ENCODE results near the gene FSD2. TPM values are rescaled to one million over a fixed set of nuclear protein-coding genes. Genes with fewer than 3 reads are reported as not detected.

FSD2 gene
- total and polyA plus RNA-seq, 2 experiments from 2014 or later = 0.18 TPM; not detected in 1

DNA sequence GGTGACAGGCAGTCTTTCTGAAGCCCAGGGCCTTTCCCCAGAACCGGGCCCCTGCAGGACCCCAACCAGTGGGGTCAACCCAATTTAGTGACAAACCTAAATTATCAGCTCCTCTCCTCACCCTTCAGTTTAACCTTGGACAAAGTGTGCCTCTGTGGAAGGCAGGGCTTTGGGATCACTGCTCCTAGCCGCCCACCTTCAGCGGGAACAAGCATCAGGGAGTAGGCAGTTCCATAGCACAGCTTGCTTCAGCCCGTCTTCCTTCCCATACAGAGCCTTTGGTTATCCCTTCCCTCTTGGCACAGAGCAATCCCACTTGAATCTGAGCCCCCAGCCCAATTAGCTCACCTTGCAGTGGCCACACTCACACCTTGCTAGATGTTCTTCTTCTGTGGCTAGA, 90.9 kb downstream of the FSD2 start:
- H3K27ac Mint-ChIP-seq = no peak overlapping the region

More for the DNA sequence above, 90.9 kb downstream of the FSD2 start:
- no peak for TF ChIP-seq CREB1 (CRISPR knock-in tag; IDR thresholded peaks at IDR 0.05; ENCODE audit: low read depth)
- no peak for TF ChIP-seq NANOG (IDR thresholded peaks at IDR 0.05; ENCODE audit: borderline replicate concordance)
- TF ChIP-seq, protein P1, sequence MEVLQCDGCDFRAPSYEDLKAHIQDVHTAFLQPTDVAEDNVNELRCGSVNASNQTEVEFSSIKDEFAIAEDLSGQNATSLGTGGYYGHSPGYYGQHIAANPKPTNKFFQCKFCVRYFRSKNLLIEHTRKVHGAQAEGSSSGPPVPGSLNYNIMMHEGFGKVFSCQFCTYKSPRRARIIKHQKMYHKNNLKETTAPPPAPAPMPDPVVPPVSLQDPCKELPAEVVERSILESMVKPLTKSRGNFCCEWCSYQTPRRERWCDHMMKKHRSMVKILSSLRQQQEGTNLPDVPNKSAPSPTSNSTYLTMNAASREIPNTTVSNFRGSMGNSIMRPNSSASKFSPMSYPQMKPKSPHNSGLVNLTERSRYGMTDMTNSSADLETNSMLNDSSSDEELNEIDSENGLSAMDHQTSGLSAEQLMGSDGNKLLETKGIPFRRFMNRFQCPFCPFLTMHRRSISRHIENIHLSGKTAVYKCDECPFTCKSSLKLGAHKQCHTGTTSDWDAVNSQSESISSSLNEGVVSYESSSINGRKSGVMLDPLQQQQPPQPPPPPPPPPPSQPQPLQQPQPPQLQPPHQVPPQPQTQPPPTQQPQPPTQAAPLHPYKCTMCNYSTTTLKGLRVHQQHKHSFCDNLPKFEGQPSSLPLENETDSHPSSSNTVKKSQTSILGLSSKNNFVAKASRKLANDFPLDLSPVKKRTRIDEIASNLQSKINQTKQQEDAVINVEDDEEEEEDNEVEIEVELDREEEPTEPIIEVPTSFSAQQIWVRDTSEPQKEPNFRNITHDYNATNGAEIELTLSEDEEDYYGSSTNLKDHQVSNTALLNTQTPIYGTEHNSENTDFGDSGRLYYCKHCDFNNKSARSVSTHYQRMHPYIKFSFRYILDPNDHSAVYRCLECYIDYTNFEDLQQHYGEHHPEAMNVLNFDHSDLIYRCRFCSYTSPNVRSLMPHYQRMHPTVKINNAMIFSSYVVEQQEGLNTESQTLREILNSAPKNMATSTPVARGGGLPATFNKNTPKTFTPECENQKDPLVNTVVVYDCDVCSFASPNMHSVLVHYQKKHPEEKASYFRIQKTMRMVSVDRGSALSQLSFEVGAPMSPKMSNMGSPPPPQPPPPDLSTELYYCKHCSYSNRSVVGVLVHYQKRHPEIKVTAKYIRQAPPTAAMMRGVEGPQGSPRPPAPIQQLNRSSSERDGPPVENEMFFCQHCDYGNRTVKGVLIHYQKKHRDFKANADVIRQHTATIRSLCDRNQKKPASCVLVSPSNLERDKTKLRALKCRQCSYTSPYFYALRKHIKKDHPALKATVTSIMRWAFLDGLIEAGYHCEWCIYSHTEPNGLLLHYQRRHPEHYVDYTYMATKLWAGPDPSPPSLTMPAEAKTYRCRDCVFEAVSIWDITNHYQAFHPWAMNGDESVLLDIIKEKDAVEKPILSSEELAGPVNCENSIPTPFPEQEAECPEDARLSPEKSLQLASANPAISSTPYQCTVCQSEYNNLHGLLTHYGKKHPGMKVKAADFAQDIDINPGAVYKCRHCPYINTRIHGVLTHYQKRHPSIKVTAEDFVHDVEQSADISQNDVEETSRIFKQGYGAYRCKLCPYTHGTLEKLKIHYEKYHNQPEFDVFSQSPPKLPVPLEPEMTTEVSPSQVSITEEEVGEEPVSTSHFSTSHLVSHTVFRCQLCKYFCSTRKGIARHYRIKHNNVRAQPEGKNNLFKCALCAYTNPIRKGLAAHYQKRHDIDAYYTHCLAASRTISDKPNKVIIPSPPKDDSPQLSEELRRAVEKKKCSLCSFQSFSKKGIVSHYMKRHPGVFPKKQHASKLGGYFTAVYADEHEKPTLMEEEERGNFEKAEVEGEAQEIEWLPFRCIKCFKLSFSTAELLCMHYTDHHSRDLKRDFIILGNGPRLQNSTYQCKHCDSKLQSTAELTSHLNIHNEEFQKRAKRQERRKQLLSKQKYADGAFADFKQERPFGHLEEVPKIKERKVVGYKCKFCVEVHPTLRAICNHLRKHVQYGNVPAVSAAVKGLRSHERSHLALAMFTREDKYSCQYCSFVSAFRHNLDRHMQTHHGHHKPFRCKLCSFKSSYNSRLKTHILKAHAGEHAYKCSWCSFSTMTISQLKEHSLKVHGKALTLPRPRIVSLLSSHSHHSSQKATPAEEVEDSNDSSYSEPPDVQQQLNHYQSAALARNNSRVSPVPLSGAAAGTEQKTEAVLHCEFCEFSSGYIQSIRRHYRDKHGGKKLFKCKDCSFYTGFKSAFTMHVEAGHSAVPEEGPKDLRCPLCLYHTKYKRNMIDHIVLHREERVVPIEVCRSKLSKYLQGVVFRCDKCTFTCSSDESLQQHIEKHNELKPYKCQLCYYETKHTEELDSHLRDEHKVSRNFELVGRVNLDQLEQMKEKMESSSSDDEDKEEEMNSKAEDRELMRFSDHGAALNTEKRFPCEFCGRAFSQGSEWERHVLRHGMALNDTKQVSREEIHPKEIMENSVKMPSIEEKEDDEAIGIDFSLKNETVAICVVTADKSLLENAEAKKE (CRISPR knock-in tag; IDR thresholded peaks at IDR 0.05) = no peak
- TF ChIP-seq JUNB (IDR thresholded peaks at IDR 0.05; ENCODE audit: unreplicated experiment) = no peak
- TF ChIP-seq EZH2 (IDR thresholded peaks at IDR 0.05; ENCODE audit: low read depth, unreplicated experiment) = no peak
- no peak for TF ChIP-seq CTCF (conservative IDR thresholded peaks at IDR 0.05; ENCODE audit: low read depth in 2 of 2)
- no peak for TF ChIP-seq ZNF331 (CRISPR knock-in tag; IDR thresholded peaks at IDR 0.05; ENCODE audit: low read depth)
- no peak for TF ChIP-seq EZH2phosphoT487 (IDR thresholded peaks at IDR 0.05; ENCODE audit: unreplicated experiment)
- TF ChIP-seq, protein P2, sequence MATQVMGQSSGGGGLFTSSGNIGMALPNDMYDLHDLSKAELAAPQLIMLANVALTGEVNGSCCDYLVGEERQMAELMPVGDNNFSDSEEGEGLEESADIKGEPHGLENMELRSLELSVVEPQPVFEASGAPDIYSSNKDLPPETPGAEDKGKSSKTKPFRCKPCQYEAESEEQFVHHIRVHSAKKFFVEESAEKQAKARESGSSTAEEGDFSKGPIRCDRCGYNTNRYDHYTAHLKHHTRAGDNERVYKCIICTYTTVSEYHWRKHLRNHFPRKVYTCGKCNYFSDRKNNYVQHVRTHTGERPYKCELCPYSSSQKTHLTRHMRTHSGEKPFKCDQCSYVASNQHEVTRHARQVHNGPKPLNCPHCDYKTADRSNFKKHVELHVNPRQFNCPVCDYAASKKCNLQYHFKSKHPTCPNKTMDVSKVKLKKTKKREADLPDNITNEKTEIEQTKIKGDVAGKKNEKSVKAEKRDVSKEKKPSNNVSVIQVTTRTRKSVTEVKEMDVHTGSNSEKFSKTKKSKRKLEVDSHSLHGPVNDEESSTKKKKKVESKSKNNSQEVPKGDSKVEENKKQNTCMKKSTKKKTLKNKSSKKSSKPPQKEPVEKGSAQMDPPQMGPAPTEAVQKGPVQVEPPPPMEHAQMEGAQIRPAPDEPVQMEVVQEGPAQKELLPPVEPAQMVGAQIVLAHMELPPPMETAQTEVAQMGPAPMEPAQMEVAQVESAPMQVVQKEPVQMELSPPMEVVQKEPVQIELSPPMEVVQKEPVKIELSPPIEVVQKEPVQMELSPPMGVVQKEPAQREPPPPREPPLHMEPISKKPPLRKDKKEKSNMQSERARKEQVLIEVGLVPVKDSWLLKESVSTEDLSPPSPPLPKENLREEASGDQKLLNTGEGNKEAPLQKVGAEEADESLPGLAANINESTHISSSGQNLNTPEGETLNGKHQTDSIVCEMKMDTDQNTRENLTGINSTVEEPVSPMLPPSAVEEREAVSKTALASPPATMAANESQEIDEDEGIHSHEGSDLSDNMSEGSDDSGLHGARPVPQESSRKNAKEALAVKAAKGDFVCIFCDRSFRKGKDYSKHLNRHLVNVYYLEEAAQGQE (IDR thresholded peaks at IDR 0.05; ENCODE audit: unreplicated experiment) = no peak
- TF ChIP-seq POLR2AphosphoS5 (IDR thresholded peaks at IDR 0.05; ENCODE audit: low read depth) = no peak
- no peak for TF ChIP-seq STAT1 (IDR thresholded peaks at IDR 0.05; ENCODE audit: unreplicated experiment)
- TF ChIP-seq ZNF114 (CRISPR knock-in tag; IDR thresholded peaks at IDR 0.05) = no peak
- TF ChIP-seq, protein P3, sequence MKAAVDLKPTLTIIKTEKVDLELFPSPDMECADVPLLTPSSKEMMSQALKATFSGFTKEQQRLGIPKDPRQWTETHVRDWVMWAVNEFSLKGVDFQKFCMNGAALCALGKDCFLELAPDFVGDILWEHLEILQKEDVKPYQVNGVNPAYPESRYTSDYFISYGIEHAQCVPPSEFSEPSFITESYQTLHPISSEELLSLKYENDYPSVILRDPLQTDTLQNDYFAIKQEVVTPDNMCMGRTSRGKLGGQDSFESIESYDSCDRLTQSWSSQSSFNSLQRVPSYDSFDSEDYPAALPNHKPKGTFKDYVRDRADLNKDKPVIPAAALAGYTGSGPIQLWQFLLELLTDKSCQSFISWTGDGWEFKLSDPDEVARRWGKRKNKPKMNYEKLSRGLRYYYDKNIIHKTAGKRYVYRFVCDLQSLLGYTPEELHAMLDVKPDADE (IDR thresholded peaks at IDR 0.05) = no peak
- Histone ChIP-seq H4K20me1 (replicated peaks; ENCODE audit: insufficient read depth) (no peaks in the 10 kb centered on the region), H3K4me3 (no peak overlapping the region), H3K79me2 (replicated peaks; ENCODE audit: insufficient read depth) (no peaks in the 10 kb centered on the region), H2AFZ (no peak overlapping the region), H3F3A (replicated peaks; ENCODE audit: low read depth) (no peaks in the 10 kb centered on the region), H3K9me2 (ENCODE audit: insufficient read depth) (0 out of 2 replicates have a peak, but pooled peaks cover 7% of the 10 kb centered on the region), H3K27me3 (ENCODE audit: insufficient read depth) (peaks cover 9% of the 10 kb centered on the region), H3K4me1 (ENCODE audit: insufficient read depth) (peaks cover 6% of the 10 kb centered on the region), H3K4me2 (no peak overlapping the region), H3K36me3 (ENCODE audit: insufficient read depth) (no peaks in the 10 kb centered on the region), H3K27ac (ENCODE audit: low read depth) (no peak overlapping the region)
- Mint-ChIP-seq H3K36me3 (ENCODE audit: low read depth) (peaks cover 8% of the 10 kb centered on the region; the same call in 1 of the 3 replicates), H3K4me1 (peaks cover 5% of the 10 kb centered on the region; the same call in 2 of the 3 replicates), H3K9me3 (peaks cover 15% of the 10 kb centered on the region), H3K4me3 (no peak overlapping the region), H3K27me3 (ENCODE audit: insufficient read depth, low read depth, poor library complexity) (peaks cover 14% of the 10 kb centered on the region)
- DNase-seq (ENCODE audit: low spot score) (no peak), ATAC-seq (no peak)

Measured in GM23338 (cell line).